GM21723 (cell line): ENCODE data around the gene C19orf53.
A peak's percentile ranks its signal among the peaks of the same experiment; 100 is the strongest.

Experiments used
- ATAC-seq: cut with Tn5 transposase; IDR thresholded peaks from one replicate; pipeline ENCODE4 v1.9.1; 2021; ENCODE audit warnings: mild to moderate bottlenecking, moderate library complexity; ENCODE audit not compliant: unreplicated experiment

The C19orf53 gene

DNA sequence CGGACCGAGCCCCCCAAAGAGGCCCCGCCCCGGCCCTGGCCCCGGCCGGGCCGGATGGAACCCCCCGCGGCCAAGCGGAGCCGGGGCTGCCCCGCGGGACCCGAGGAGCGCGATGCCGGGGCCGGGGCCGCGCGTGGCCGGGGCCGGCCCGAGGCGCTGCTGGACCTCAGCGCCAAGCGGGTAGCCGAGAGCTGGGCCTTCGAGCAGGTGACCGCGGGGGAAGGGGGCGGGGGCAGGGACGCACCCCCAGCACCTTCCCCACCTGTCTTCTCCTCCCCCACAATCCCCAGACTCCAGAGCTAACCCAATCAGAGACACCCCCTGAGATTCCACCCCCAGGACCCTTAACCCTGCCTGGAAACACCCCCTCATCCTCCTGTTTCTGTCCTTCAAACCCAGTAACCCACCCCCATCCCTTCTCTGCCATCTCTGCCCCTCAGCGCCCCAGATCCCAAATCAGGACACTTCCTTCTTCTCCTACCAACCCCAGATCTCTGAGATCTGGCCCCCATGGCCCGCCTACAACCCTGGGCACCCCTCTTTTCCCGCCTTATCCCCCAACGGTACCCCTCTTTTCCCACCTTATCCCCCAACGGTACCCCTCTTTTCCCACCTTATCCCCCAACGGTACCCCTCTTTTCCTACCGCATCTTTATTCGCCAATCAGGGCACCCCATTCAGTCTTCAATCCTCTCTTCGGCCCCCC is 21.5 kb downstream of the C19orf53 start:
- ATAC-seq: peak; percentile 41

DNA sequence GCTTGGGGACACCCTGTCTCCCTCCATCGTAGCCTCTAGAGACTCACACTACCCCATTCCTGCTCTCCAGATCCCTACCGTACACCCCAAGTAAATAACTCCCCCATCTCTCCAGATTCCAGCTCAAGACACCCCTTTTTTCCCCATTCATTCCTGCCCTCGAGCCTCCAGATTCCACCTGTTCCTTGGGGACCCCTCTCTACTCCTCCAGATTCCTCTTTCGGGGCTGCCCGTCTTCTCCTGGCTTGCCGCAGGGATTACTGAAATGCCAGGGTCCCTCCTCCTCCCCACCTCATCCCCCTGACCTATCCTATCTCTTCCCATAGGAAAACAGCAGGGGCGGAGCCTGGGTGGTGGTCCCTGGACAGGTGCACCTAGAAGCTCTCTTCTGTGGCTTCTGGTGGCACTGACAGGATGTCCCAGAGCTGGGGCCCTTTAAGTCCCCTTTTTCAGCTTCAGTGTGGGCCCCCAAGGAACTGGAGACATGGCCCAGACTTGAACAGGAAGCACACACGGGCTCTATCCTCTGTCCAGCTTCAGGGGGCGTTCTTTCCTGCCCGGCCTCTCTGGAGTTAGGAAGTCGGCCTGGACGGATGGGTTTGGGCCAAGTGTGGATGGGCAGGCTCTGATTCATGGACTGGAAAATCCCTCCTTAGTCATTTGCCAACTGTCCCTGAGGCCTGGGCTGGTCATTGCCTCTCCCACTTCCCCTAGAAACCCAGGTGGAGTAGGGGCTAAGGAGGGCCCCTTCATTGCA is 22.2 kb downstream of the C19orf53 start:
- ATAC-seq: no peak

DNA sequence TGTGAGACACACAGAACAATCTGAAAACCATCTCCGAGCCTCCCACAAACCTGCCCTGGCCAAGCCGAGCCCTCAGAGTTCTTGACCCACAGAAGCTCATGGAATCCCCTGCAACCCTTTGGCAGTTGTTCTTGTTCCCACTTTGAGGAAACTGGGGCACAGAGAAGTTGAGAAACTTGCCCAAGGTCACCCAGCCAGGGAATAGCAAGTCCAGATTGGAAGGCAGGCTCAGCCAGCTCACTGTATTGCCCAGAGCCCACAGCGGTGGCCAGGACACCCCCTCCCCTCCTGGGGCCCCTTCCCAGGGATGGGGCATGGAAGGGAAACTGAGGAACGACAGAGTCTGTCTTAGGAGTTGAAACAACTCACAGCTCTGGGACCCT is 22.8 kb downstream of the C19orf53 start:
- no peak for ATAC-seq

DNA sequence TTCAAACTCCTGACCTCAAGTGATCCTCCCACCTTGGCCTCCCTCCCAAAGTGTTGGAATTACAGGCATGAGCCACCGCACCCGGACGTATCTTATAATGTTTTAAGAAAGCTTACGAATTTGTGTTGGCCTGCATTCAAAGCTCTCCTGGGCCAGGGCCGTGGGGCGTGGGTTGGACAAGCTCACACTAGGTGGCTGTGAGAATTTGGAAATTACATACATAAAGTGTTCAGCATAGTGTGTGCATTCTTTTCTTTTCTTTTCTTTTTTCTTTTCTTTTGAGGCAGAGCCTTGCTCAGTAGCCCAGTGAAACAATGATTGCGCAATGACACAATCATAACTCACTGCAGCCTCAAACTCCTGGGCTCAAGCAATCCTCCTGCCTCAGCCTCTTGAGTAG is 23.6 kb downstream of the C19orf53 start:
- ATAC-seq: no peak

DNA sequence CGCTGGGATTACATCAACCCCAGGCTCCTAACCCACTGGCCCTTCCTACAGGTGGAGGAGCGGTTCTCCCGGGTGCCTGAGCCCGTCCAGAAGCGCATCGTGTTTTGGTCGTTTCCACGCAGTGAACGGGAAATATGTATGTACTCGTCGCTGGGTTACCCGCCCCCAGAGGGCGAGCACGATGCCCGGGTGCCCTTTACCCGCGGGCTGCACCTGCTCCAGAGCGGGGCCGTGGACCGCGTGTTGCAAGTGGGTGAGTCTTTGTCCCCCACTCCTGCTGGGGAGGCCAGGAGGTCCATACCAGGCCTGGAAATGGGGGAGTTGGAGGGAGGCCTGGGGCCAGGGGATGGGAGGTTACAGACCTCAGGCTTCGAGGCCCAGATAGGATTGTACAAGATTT is 25.4 kb downstream of the C19orf53 start:
- ATAC-seq: no peak

DNA sequence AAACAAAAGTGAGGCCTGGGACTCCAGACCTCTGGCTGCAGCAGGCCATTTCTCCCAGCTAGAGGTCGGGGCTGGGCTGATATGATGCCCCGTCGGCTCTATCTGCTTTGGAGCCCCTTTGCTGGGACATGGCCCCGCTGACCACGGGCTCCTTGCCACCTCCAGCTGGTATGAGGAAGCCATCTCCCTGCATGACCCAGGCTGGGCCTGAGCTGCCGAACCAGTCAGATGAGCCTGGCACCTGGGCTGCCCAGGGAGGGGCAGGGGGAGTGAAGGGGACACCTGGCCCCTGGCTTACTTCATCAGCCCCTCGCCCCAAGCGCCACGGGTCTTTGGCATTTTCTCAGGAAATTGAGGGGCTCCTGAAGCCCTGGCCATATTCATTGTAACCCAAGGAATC is 28.8 kb downstream of the C19orf53 start:
- no peak for ATAC-seq

DNA sequence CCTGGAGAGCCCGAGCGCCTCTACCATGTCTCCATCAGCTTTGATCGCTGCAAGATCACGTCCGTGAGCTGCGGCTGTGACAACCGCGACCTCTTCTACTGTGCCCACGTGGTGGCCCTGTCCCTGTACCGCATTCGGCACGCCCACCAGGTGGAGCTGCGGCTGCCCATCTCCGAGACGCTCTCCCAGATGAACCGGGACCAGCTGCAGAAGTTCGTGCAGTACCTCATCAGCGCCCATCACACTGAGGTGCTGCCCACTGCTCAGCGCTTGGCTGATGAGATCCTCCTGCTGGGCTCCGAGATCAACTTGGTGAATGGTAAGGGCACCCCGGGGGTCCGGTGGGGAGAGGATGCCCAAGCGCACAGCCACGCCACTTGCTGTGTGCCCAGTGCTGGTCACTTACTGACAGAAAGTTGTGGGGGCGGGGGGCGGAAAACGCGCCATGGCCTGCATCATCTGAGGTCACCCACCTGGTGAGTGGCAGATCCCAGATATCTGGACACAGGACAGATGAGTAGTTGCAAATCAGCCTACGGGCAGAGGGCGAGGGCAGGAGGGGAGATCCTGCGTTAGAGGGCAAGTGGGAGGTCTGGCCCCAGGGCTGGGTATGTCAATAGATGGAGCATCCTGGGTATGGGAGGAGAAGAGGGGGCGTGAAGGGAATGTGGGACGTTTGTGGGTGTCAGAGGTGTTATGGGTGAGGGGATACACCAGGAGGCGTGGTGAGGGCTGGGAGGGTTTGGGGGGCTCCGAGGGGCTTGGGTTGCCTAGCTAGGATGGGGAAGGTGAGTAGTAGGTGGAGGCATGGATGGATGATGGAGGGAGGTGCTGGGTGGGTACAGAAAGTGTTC is 30.8 kb downstream of the C19orf53 start:
- no peak for ATAC-seq

DNA sequence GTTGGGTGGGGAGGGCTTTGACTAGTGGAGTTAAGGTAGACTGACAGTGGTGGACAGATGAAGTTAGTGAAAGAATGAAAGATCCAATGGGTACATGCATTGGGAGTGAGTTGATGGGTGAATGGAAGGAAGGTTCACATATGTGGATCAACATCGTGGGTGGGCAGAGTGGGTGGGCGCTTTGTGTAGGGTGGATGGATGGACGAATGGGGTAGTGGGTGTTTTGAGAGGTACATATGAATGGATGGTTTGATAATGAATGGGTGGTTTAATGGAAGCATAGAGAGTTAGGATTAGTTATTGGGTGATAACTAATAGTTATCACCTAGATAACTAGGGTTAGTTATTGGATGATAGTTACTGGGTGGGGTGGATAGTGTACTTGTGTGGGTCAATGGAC is 32.5 kb downstream of the C19orf53 start:
- ATAC-seq: no peak

DNA sequence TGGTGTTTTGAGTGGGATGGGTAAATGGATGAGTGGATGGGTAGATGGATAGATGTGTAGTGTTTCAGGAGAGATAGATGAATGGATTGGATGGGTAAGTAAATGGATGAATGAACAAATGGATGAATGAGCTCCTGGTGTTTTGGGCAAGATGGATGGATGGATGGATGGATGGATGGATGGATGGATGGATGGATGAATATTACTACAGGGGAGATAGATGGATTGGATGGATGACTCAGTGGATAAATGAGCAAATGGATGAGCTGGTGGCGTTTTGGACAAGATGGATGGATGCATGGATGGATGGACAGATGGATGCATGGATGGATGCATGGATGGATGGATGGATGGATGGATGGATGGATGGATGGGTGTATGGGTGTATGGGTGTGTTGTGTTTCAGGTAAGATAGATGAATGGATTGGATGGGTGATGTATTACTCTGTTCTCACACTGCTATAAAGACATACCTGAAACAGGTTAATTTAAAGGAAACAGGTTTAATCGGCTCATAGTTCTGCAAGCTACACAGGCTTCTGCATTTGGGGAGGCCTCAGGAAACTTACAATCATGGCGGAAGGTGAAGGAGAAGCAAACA is 33.3 kb downstream of the C19orf53 start:
- ATAC-seq: no peak

DNA sequence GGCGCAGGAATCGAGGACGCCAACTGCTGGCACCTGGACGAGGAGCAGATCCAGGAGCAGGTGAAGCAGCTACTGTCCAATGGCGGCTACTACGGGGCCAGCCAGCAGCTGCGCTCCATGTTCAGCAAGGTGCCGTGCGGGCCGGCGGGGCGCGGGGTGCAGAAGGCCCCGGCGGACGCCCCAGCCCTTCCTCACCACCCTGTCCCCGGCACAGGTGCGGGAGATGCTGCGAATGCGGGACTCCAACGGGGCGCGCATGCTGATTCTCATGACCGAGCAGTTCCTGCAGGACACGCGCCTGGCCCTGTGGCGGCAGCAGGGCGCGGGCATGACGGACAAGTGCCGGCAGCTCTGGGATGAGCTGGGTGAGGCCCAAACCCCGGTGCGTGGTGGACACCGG is 34.6 kb downstream of the C19orf53 start:
- no peak for ATAC-seq

DNA sequence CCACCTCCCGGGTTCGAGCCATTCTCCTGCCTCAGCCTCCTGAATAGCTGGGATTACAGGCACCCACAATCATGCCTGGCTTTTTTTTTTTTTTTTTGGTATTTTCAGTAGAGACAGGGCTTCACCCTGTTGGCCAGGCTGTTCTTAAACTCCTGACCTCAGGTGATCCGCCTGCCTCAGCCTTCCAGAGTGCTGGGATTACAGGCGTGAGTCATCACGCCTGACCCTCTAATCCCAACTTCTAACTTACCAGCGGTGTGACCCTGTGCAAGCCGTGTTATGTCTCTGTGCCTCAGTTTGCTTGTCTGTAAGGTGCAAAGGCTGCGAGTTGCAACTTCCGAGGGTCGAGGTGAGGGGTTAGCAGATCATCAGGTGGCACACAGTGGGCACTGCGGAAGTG is 38.3 kb downstream of the C19orf53 start:
- no peak for ATAC-seq

DNA sequence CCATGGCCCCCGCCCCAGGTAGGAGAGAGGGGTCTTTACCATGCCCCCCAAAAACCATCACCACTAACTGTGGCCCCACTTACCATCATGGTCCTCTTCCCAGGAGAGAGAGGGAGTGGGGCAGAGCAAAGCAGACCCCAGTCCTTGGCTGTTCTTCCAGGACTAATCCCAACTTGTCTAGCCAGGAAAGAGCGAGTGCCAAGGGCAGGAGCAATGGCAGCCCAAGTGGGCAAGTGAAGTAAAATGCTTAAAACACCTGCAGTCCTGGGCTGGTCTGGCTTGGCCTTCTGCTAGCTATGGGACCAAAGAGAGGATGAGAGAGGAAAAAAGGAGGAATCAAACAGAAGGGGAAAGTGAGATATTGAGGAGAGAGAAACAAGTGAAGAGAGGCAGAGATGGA is 38.9 kb downstream of the C19orf53 start:
- ATAC-seq: no peak

DNA sequence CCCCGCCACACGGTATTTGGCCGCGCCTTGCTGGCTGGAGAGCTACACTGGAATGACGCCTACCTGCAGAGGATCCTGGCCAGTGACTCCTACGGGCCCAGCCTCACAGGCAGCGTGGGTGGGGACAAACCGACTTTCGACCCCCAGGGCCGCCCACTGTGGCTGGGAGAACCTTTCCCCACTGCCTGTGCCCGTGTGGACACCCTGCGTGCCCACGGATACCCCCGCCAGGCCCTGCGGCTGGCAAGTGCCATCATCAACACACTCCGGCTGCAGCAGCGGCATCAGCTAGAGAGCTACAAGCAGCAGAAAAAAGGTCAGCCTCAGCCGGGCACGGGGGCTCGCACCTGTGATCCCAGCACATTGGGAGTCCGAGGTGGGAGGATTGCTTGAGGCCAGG is 40.3 kb downstream of the C19orf53 start:
- ATAC-seq: no peak

DNA sequence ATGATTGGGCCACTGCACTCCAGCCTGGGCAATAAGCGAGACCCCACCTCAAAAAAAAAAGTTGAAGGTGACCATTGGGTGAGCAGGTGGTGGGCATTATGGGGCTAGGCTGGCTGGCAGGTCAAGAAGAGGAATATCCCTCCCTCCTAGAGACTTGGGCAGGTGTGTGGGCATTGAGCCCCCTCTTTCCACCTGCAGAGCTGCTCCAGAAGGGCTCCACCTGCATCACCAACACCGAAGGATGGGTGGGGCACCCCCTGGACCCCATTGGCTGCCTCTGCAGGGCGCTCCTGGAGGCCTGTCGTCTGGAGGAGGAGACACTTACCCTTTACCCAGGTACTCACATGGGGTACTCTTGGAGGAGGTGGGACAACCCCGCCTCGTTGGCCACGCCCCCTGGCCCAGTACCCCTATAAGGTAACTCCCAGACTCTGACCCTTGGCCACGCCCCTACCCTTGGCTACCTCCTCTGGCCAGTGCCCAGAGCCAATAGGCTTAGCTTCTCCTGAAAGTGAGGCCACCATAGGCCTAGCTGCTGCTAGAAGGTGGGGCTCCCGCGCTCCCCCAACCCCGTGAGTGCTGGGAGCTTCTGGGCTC is 42.9 kb downstream of the C19orf53 start:
- ATAC-seq: no peak

DNA sequence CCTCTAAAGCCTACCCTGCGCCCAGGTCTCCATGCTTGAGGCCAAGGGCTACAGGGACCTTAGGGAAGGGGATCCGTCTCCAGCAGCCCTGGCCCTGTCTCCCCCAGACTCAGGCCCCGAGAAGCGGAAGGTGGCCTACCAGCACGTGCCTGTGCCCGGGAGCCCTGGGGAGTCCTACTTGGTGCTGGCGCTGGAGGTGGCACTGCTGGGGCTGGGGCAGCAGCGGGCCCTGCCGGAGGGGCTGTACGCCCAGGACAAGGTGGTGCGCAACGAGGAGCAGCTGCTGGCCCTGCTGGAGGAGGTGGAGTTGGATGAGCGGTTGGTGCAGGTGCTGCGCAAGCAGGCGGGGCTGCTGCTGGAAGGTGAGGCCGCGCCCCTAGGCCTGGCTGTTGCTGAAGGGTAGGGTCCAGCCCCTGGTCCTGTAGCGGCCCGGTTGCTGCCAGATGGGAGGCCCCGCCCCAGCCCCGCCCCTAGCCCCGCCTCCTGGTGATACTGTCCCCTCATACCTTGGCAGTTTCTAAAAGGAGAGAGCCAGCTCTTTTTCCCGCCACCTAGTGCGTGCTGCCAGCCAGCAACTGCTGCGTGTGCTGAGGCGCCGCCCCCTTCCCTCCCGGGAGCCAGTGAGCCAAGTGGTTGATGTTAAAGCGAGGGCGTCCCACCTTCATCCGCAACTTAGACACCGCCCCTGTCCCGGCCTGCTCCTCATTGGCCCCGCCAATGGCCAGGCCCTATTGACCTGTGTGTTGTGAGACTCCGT is 43.5 kb downstream of the C19orf53 start:
- no peak for ATAC-seq

DNA sequence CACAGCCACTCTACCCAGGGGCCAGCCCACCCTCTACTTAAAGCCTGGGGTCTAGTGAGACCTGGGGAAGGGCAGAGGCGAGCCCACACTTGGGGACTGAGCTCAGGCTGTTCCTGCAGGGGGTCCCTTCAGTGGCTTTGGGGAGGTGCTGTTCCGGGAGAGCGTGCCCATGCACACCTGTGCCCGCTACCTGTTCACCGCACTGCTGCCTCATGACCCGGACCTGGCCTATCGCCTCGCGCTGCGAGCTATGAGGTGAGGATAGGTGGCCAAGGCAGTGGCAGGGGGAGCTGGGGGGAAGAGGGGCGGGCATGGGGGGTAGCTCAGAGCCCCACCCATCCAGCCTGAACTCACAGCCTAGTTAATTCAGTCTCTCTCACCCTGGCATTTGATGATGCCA is 45.0 kb downstream of the C19orf53 start:
- no peak for ATAC-seq

DNA sequence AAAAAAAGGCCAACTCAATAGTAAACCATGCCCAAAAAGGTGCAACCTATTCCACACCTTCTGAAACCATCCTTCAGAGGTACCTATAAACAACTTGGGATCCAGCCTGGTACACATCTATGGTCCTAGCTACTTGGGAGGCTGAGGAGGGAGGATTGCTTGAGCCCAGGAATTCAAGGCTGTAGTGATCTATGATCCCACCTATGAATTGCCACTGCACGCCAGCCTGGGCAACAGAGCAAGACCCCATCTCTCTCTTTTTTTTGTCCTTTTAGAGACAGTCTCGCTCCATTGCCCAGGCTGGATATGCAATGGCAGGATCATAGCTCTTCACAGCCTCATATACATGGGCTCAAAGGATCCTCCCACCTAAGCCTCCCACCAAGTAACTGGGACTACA is 47.0 kb downstream of the C19orf53 start:
- ATAC-seq: no peak

DNA sequence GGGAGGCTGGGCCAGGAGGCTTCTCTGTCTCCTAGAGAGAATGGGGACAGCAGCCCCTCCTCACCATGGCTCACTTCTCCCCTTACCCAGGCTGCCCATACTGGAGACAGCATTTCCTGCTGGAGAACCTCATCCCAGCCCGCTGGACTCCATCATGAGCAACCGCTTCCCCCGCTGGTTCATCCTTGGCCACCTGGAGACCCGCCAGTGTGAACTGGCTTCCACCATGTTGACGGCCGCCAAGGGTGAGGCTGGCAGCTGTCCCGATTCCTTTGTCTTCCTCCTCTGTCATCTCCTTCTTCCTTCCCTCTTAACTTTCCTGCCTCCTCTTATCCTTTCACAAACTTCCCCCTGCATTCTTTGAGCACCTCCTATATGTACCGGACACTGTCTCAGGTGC is 49.0 kb downstream of the C19orf53 start:
- no peak for ATAC-seq

DNA sequence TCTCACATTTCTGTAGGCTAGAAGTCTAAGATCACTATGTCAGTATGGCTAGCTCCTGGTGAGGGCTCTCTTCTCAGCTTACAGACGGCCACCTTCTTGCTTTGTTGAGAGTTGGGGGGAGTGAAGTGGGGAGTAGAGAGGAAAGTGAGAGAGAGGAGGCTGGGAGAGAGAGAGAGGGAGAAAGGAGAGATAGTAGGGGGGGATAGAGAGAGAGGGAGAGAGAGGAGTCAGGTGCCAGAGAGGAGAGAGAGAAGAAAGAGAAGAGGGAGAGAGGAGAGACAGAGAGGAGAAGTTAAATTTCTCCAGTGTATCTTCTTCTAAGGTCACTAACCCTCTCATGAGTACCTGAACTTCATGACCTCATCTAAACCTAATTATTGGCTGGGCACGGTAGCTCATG is 49.6 kb downstream of the C19orf53 start:
- ATAC-seq: no peak

DNA sequence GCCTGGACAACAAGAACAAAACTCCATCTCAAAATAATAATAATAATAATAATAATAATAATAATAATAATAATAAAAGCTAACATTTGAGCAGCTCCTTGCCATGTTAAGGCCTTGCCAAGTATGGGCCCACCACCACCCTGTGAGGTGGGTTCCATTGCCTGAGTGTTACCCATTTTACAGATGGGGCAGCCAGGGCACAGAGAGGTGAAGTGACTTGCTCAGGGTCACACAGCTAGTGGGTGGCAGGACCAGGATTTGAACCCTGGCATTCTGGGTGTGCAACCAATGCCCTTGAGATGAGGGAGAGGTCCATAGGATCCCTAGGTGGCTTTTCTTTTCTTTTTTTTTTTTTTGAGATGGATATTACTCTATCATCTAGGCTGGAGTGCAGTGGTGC is 50.4 kb downstream of the C19orf53 start:
- no peak for ATAC-seq
